HepG2 (cell line): Measurements from ENCODE around the gene GRB2. TPM values are rescaled to one million over a fixed set of nuclear protein-coding genes. Genes with fewer than 3 reads are reported as not detected.
A peak's percentile ranks its signal among the peaks of the same experiment; 100 is the strongest.
"Not testable (repeated sequence)": the region's sequence is repeated elsewhere in the genome, so short reads cannot be mapped to it uniquely, and the experiment has no call there.

Experiments
- ATAC-seq: fragments of 200-7000 bp; cut with Tn5 transposase; 3 replicates; pipeline ENCODE4 v1.9.1; 2020; ENCODE audit warnings: mild to moderate bottlenecking, moderate library complexity
- BruUV-seq: library from RNA; stranded (reverse); fragments of 400-500 nt; replicated peaks from 2 replicates; lab custom pipeline; 2021; lab: Mats Ljungman, UMichigan
- CTCF ChIA-PET: fragments of 300-600 bp; formaldehyde crosslinking; extraction: SDS; loops from one replicate; lab custom pipeline; 2021; ENCODE audit warnings: low total read pairs, inconsistent platforms, low intra/inter-chr PET ratio; lab: Yijun Ruan, JAX
- POLR2A ChIA-PET: fragments of 350-600 bp; sonication (Branson Sonifier 250); formaldehyde crosslinking; loops from one replicate; lab custom pipeline; 2020; ENCODE audit warnings: antibody characterized with exemption, inconsistent platforms; lab: Yijun Ruan, JAX
- DNase-seq: peaks from one replicate; pipeline ENCODE4 v3.0.0-alpha.2; 2015; ENCODE audit warnings: low spot score
- FAIRE-seq: peaks from 3 replicates; lab custom pipeline; 2011; peaks lifted over from hg19 to GRCh38; lab: Jason Lieb, UNC
- H2AFZ ChIP-seq: one replicate; pipeline ENCODE4 v1.6.1; 2011; ENCODE audit warnings: low read length, inconsistent platforms
- H3K27ac ChIP-seq: fragments of 300-600 bp; 3 replicates; pipeline ENCODE4 v1.8.0; 2011; ENCODE audit warnings: mixed run types, mild to moderate bottlenecking, mixed read lengths, low read length, inconsistent platforms; ENCODE audit not compliant: insufficient read depth; ENCODE audit errors: extremely low read length
- H3K27me3 ChIP-seq, 2 experiments: fragments of 200-600 bp in 1 of 2; 2 replicates in 1 of 2; 3 replicates in 1 of 2; pipeline versions ENCODE4 v1.6.0 to v1.8.0; 2011; ENCODE audit warnings: low read length in 2 of 2, mild to moderate bottlenecking in 2 of 2, moderate library complexity in 2 of 2, inconsistent platforms in 1 of 2; ENCODE audit not compliant: insufficient read depth in 2 of 2, control insufficient read depth in 1 of 2
- H3K36me3 ChIP-seq, 2 experiments: fragments of 200-600 bp in 1 of 2; replicated peaks in 1 of 2; 2 replicates in 1 of 2; 3 replicates in 1 of 2; pipeline versions ENCODE4 v1.5.1 to v1.8.0; 2011; ENCODE audit warnings: low read length in 2 of 2, inconsistent platforms in 1 of 2; ENCODE audit not compliant: insufficient read depth in 2 of 2, control insufficient read depth in 1 of 2
- H3K4me1 ChIP-seq: 2 replicates; pipeline ENCODE4 v1.5.1; 2012; ENCODE audit warnings: low read length, inconsistent platforms; ENCODE audit not compliant: insufficient read depth
- H3K4me2 ChIP-seq: 2 replicates; pipeline ENCODE4 v1.6.0; 2011; ENCODE audit warnings: low read depth, low read length, inconsistent platforms
- H3K4me3 ChIP-seq, 3 experiments: fragments of 200-600 bp in 1 of 3; sonication (generic), shearing (Covaris generic) in 1 of 3; replicated peaks in 1 of 3; 2 replicates each; pipeline ENCODE4 v1.5.1; 2011 to 2016; ENCODE audit warnings: low read length in 3 of 3, inconsistent platforms in 2 of 3, low read depth in 2 of 3, mild to moderate bottlenecking in 2 of 3, control low read depth in 1 of 3, mixed read lengths in 1 of 3; ENCODE audit not compliant: insufficient read depth in 1 of 3
- H3K79me2 ChIP-seq: one replicate; pipeline ENCODE4 v1.6.1; 2011; ENCODE audit warnings: low read length, inconsistent platforms; ENCODE audit not compliant: insufficient read depth
- H3K9ac ChIP-seq: 2 replicates; pipeline ENCODE4 v1.6.0; 2011; ENCODE audit warnings: mild to moderate bottlenecking, low read depth, low read length, inconsistent platforms; ENCODE audit not compliant: insufficient read depth
- H3K9me3 ChIP-seq: 2 replicates; pipeline ENCODE4 v1.5.1; 2012; ENCODE audit warnings: mild to moderate bottlenecking, low read length
- H4K20me1 ChIP-seq: 2 replicates; pipeline ENCODE4 v1.6.0; 2011; ENCODE audit warnings: inconsistent platforms, mild to moderate bottlenecking, low read length, moderate library complexity; ENCODE audit not compliant: insufficient read depth
- ZBTB38 ChIP-seq: sonication (generic); formaldehyde crosslinking; IDR thresholded peaks from 2 replicates; pipeline ENCODE4 v1.5.1; 2020; ENCODE audit warnings: mild to moderate bottlenecking, missing genetic modification reagents
- ZNF687 ChIP-seq: sonication (generic); formaldehyde crosslinking; IDR thresholded peaks from 2 replicates; pipeline ENCODE4 v1.5.1; 2020; ENCODE audit warnings: mild to moderate bottlenecking, missing genetic modification reagents, moderate library complexity
- WGBS: methylation state at CpG from one replicate; pipeline ENCODE4 v1.1.6; 2017; ENCODE audit warnings: low lambda C conversion rate; 5-methylcytosine and 5-hydroxymethylcytosine counted together
- in situ Hi-C: cut with HindIII; loops from 2 replicates; pipeline ENCODE4 v1.10.0; 2017; ENCODE audit warnings: low pct_unique_long_range_greater_than_20kb; ENCODE audit not compliant: extremely low pct_ligation_motif_present
- intact Hi-C: fragments of 100-400 bp; cut with micrococcal nuclease; formaldehyde crosslinking; loops from one replicate; pipeline ENCODE4 v1.10.0; 2022; ENCODE audit not compliant: unreplicated experiment
- polyA plus RNA-seq, 8 experiments: library from polyadenylated mRNA; depleted of rRNA in 3 of 8; stranded (reverse) in 7 of 8; unstranded in 1 of 8; fragments of >200 nt; fragmentation: Illumina TruSeq in 4 of 8; extraction: Trizol in 4 of 8; gene quantifications; 2 replicates each; pipeline versions ENCODE4 v1.2.1 to v1.2.3, GENCODE V29; 2011 to 2016; ENCODE audit warnings: low read depth in 4 of 8, missing spikeins in 1 of 8, mixed read lengths in 1 of 8; ENCODE audit not compliant: insufficient read depth in 1 of 8
- total RNA-seq, 5 experiments: library from RNA; depleted of rRNA; stranded (reverse); fragments of >200 nt; fragmentation: Illumina TruSeq; extraction: Trizol; gene quantifications; 2 replicates each; pipeline ENCODE4 v1.2.3, GENCODE V29; 2016; ENCODE audit warnings: low read depth in 1 of 5

Gene GRB2
- total and polyA plus RNA-seq, 2 of the 13 experiments (the other 11 are each of a cell fraction or from before 2014, with no cell fraction given), result 84.6 to 92.3 TPM

DNA sequence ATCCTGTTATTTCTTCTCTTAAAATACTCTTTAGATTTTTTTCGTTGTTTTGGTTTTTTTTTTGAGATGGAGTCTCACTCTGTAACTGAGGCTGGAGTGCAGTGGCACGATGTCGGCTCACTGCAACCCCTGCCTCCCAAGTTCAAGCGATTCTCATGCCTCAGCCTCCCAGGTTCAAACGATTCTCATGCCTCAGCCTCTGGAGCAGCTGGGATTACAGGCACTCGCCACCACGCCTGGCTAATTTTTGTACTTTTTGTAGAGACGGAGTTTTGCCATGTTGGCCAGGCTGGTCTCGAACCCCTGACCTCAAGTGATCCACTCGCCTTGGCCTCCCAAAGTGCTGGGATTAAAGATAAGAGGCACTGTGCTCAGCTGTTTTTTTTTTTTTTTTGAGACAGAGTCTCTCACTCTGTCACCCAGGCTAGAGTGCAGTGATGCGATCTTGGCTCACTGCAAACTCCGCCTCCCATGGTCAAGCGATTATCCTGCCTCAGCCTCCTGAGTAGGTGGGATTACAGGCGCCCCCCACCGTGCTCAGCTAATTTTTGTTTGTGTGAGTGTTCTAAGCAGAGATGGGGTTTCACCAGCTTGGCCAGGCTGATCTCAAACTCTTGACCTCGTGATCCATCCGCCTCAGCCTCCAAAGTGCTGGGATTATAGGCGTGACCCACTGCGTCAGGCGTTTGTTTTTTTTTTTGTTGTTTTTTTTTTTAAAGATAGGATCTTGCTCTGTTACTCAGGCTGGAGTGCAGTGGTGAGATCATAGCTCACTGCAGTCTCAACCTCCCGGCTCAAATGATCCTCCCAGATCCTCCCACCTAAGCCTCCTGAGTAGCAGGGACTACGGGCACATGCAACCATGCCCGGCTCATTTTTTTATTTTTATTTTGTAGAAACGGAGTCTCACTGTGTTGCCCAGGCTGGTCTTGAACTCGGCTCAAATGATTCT is 37.4 kb downstream of the GRB2 start:
- peaks cover 98% of the 10 kb centered on the region for H3K79me2 ChIP-seq
- in situ Hi-C loops, CTCF ChIA-PET, H3K27ac ChIP-seq, H3K27me3 ChIP-seq, intact Hi-C loops, H3K36me3 ChIP-seq, DNase-seq, H2AFZ ChIP-seq, H3K4me3 ChIP-seq, ATAC-seq, H3K4me2 ChIP-seq, H3K9me3 ChIP-seq, H3K9ac ChIP-seq, FAIRE-seq, BruUV-seq: not testable (repeated sequence)
- H4K20me1 ChIP-seq, result peaks cover 11% of the 10 kb centered on the region; the same call in 1 of the 2 replicates
- H3K4me1 ChIP-seq, result peaks cover 63% of the 10 kb centered on the region
- POLR2A ChIA-PET, result interaction anchor here (1.1 kb wide), 1 partner anchor 26 kb away, joined by 3 read pairs; no protein-coding TSS in a partner anchor
- TF ChIP-seq ZNF687 (CRISPR knock-in tag) (0 out of 2 replicates have a peak, but pooled peaks have one; percentile 12), ZBTB38 (CRISPR knock-in tag) (peak; percentile 59; the same call in 1 of the 2 replicates)
- 94% methylated on average over 25 of the region's 25 CpGs for WGBS
